ENCODE data around the gene ADCY4.
A peak's percentile ranks its signal among the peaks of the same experiment; 100 is the strongest.

Gene ADCY4

GRCh38 chr14:24314377-24315193 lies 20.3 kb downstream of the ADCY4 start:
- DNase-seq: peak in 1 of 2 experiments; percentile 6

- peak; percentile 37 to 54 for DNase-seq
These were observed 21.0 kb downstream of the ADCY4 start for GRCh38 chr14:24313913-24314312.

- DNase-seq: peak; percentile 91 to 94
These were observed 21.9 kb downstream of the ADCY4 start for GRCh38 chr14:24312736-24313507.

DNA sequence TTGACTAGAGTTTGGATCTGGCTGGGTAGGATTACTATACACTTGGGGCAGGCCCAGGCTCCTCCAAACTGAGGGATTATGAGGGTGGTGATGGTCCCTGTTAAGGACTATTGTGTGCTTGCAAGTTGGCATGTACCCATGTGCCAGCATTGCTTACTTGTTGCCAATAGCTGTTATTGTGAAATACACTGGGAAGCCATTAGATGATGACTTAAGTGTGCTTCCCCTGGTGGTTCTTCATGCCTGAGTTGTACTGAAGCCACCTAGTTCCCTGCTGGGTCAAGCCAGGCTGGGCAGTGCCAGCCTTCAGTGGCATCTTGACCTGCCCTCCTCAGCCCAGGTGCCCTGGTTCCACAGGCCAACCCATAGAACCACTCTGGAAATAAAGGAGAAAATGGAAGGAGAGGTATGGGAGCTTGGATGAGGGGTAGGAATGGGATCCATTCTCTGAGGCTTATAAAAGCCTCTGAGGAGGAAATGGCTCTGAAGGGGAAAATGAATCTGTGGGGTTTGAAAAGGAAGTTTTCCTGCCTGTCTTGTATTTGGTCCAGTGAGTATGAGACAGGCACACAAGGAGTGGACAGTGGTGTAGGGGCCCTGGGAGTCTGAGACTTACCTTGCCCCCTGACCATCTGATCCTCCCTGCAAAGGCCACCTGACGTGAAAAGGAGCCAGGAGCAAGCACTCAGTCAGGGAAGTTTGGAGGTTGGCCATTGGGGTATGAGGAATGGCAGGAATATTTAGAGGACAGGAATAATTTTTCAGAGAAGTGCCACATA lies 22.8 kb downstream of the ADCY4 start:
- DNase-seq: peak; percentile 79 to 87

DNA sequence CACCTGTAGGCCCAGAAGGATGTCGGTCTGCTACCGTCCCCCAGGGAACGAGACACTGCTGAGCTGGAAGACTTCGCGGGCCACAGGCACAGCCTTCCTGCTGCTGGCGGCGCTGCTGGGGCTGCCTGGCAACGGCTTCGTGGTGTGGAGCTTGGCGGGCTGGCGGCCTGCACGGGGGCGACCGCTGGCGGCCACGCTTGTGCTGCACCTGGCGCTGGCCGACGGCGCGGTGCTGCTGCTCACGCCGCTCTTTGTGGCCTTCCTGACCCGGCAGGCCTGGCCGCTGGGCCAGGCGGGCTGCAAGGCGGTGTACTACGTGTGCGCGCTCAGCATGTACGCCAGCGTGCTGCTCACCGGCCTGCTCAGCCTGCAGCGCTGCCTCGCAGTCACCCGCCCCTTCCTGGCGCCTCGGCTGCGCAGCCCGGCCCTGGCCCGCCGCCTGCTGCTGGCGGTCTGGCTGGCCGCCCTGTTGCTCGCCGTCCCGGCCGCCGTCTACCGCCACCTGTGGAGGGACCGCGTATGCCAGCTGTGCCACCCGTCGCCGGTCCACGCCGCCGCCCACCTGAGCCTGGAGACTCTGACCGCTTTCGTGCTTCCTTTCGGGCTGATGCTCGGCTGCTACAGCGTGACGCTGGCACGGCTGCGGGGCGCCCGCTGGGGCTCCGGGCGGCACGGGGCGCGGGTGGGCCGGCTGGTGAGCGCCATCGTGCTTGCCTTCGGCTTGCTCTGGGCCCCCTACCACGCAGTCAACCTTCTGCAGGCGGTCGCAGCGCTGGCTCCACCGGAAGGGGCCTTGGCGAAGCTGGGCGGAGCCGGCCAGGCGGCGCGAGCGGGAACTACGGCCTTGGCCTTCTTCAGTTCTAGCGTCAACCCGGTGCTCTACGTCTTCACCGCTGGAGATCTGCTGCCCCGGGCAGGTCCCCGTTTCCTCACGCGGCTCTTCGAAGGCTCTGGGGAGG lies 23.9 kb downstream of the ADCY4 start, which contains the start of gene LTB4R:
TSS of gene LTB4R (plus strand) at position 857 of the 959 bp plus-strand sequence. CDS start 4,150 bp downstream, outside the sequence.
- DNase-seq: peak; percentile 39

- DNase-seq: no peak
These were observed 24.6 kb downstream of the ADCY4 start for GRCh38 chr14:24310265-24310645.

DNA sequence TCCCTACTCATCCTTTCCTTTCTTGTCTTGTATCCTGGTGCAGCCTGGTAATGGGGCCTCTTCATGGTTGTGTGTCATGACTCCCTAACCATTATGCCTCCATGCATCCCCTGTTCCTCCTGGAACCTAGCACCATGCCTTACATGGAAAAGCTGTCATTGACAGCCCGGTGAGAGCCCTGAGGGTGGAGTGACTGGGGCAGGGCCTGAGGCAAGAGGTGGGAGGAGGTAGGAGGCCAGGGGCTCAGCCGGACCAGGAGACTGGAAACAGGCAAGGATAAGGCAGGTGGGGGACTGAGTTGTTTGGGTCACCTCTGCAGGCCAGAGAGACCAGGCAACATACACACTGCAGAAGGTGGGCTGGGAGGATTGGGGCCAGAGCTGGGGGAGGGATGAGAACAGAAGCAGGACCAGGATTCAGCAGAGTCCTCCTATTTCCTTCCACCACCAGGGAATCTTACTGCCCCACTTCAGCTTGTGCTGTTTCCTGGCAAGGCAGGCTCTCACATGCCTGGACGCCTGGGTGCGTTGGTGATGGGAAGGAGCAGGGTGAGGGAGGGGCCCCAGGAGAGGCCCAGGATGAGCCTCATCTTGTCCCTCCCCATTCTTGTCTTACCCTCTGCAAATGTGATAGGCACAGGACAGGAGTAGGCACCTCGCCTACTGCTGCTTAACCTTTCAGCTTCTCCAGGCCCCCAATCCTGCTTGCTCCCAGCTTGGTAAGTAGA lies 25.2 kb downstream of the ADCY4 start, which contains the start of gene LTB4R2:
TSS of gene LTB4R2 (plus strand) at position 603 of the 727 bp plus-strand sequence. CDS start 525 bp downstream, outside the sequence.
- DNase-seq: no peak

DNA sequence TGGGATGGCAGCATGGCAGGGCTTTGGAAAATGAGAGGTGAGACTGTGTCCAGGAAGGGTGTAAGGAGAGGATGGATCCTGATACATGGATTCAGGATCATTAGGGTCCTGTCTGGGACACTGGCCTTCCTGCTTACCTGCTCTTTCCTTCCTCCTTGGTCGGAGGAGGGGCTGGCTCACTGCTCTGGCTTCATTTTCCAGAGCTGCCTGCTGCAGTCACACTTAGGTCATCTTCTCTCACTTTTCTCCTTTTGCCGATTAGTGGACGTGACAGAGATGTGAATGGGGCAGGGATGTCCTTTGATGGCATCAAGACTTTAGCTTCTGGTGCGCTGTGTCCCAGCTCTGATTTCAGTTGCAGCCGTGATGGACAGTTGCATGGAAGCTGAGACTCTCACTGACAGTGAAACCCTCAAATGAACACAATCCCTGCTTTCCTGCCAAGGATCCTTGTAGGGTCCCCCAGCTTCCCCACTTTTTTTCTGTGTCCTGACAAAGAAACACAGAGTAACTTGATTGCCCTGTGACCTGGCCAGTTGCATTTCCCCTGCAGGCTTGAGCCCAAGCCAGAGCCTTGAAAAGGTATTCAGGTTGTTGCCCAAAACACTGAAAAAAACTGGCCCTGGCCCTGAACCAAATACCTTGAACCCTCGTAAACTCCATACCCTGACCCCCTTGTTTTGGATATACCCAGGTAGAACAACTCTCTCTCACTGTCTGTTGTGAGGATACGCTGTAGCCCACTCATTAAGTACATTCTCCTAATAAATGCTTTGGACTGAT lies 26.3 kb downstream of the ADCY4 start:
- no peak for DNase-seq

- DNase-seq: peak; percentile 50 to 51
These were observed 27.1 kb downstream of the ADCY4 start, which contains the start of gene CIDEB for GRCh38 chr14:24307575-24308341. CIDEB (minus strand) TSS chr14:24307977; CDS start chr14:24307858, 119 bp downstream.

GRCh38 chr14:24307156-24307574 lies 27.7 kb downstream of the ADCY4 start:
- no peak for DNase-seq

GRCh38 chr14:24304019-24304387 lies 30.9 kb downstream of the ADCY4 start:
- no peak for DNase-seq

- DNase-seq: no peak
These were observed 34.4 kb downstream of the ADCY4 start for GRCh38 chr14:24300326-24300980.

GRCh38 chr14:24299255-24300191 lies 35.3 kb downstream of the ADCY4 start, which contains the start of the genes DHRS1 and NOP9:
DHRS1 (minus strand) TSS chr14:24299780; CDS start chr14:24299106, 674 bp downstream.
NOP9 (plus strand) TSS chr14:24299850; CDS start chr14:24299955, 105 bp downstream.
- peak; percentile 72 to 84 for DNase-seq

DNA sequence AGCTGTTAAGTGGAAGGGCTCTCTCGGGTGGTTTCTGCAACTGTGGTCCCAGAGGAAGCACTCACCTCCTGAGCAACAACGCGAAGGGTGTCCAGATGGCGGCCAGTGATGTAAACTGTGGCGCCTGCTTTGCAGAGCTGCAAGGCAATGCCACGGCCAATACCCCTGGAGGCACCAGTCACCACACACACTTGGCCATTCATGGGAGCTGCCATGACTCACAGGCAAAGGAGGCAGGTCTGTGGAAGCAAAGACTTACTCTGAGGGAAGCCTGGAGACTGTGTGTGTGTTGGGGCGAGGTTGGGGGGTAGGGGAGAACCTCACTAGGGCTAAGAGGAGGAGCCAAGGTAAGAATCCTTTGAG lies 36.0 kb downstream of the ADCY4 start:
- DNase-seq: no peak

DNA sequence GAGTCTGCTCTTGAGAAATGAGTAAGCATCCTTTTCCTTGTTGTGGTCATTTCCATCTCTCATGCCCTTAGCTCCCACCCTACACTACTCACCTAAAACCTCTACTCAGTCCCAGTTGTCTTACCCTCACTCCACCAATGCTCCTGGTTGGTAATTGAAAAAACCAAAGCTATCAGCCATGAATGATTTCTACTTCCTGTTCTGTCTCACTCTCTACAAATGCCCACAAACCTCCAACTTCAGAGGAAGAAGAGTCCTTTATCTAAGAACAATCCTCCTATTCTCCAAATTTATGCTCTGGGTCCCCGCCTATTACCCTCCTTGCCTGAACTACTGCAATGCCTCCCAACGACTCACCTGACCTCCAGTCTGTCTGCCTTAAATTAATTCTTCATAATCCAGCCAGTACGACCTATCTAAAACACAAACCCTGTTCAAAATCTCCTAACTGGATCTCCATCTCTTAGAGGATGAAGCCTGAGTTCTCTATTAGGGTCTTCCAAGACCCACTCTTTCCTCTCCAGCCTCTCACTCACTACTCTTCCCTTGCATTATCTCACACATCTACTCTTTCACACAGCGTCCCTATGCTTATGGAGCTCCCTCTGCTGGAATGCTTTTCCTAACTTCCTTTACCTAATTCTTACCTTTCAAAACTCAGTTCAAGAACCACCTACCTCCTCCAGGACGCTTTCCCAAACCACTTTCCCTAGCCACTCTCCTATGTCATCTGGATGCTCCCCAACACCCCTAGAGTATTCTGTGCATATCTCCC lies 37.5 kb downstream of the ADCY4 start:
- DNase-seq: peak; percentile 36 to 39

GRCh38 chr14:24296341-24297157 lies 38.3 kb downstream of the ADCY4 start:
- DNase-seq: peak; percentile 59 to 66

Measured in AML-193 (cell line).